Measurements from ENCODE around the gene SHMT2.

Gene SHMT2

GRCh38 chr12:57229046-57229633 lies 371 bp upstream of the SHMT2 start:
- peak; percentile 61 for DNase-seq

- DNase-seq: no peak
Observed at GRCh38 chr12:57230381-57231155, 1.1 kb downstream of the SHMT2 start.

GRCh38 chr12:57231276-57232021 lies 1.9 kb downstream of the SHMT2 start:
- no peak for DNase-seq

- DNase-seq: no peak
Observed at GRCh38 chr12:57232156-57232756, 2.7 kb downstream of the SHMT2 start.

GRCh38 chr12:57233357-57234232 lies 4.1 kb downstream of the SHMT2 start:
- no peak for DNase-seq

- DNase-seq: no peak
Observed at GRCh38 chr12:57234233-57234570, 4.7 kb downstream of the SHMT2 start.

GRCh38 chr12:57234571-57235016 lies 5.1 kb downstream of the SHMT2 start:
- DNase-seq: no peak

- no peak for DNase-seq
Observed at GRCh38 chr12:57235017-57235727, 5.7 kb downstream of the SHMT2 start.

GRCh38 chr12:57235728-57236131 lies 6.2 kb downstream of the SHMT2 start:
- DNase-seq: no peak

- DNase-seq: no peak
Observed at GRCh38 chr12:57236201-57236924, 6.9 kb downstream of the SHMT2 start.

- no peak for DNase-seq
Observed at GRCh38 chr12:57236925-57237595, 7.5 kb downstream of the SHMT2 start.

GRCh38 chr12:57237596-57237931 lies 8.1 kb downstream of the SHMT2 start:
- no peak for DNase-seq

- DNase-seq: no peak
Observed at GRCh38 chr12:57237932-57238853, 8.7 kb downstream of the SHMT2 start.

GRCh38 chr12:57238854-57239554 lies 9.5 kb downstream of the SHMT2 start:
- peak; percentile 76 for DNase-seq

- DNase-seq: no peak
Observed at GRCh38 chr12:57239587-57240065, 10.1 kb downstream of the SHMT2 start.

- DNase-seq: no peak
Observed at GRCh38 chr12:57240066-57240921, 10.8 kb downstream of the SHMT2 start.

GRCh38 chr12:57240926-57241401 lies 11.5 kb downstream of the SHMT2 start:
- DNase-seq: no peak

All from GDM1 (cell line).